ENCODE measurements around the gene ACCS.

Gene ACCS

GRCh38 chr11:44082645-44083044, 16.6 kb downstream of the ACCS start:
- H4K20me1 ChIP-seq (ENCODE audit: insufficient read depth): no peaks in the 10 kb centered on the region
- no peaks in the 10 kb centered on the region for H3K36me3 ChIP-seq (ENCODE audit: insufficient read depth)
- no peaks in the 10 kb centered on the region for H3K79me2 ChIP-seq (ENCODE audit: insufficient read depth, low read depth)
- H3K27me3 ChIP-seq (ENCODE audit: insufficient read depth, low read depth): no peaks in the 10 kb centered on the region
- H2AFZ ChIP-seq (ENCODE audit: low read depth): no peak overlapping the region
- no peak overlapping the region for H3K4me3 ChIP-seq (IDR thresholded peaks at IDR 0.05; ENCODE audit: insufficient read depth, low read depth, low read length)
- TF ChIP-seq CTCF (conservative IDR thresholded peaks at IDR 0.05; ENCODE audit: low read depth, low read length): no peak
- H3K27ac ChIP-seq: no peak overlapping the region
- no peak overlapping the region for H3K4me2 ChIP-seq
- H3K9ac ChIP-seq: no peak overlapping the region
- H3K4me1 ChIP-seq (ENCODE audit: low read depth, poor library complexity, severe bottlenecking): no peaks in the 10 kb centered on the region

GRCh38 chr11:44083433-44083832, 17.4 kb downstream of the ACCS start:
- Histone ChIP-seq H3K27ac (no peak overlapping the region), H3K27me3 (ENCODE audit: insufficient read depth, low read depth) (no peaks in the 10 kb centered on the region), H3K36me3 (ENCODE audit: insufficient read depth) (no peaks in the 10 kb centered on the region), H3K4me2 (no peak overlapping the region), H3K9ac (no peak overlapping the region), H3K79me2 (ENCODE audit: insufficient read depth, low read depth) (no peaks in the 10 kb centered on the region), H4K20me1 (ENCODE audit: insufficient read depth) (no peaks in the 10 kb centered on the region), H3K4me3 (IDR thresholded peaks at IDR 0.05; ENCODE audit: insufficient read depth, low read depth, low read length) (no peak overlapping the region), H2AFZ (ENCODE audit: low read depth) (no peak overlapping the region), H3K4me1 (ENCODE audit: low read depth, poor library complexity, severe bottlenecking) (no peaks in the 10 kb centered on the region)
- no peak for TF ChIP-seq CTCF (conservative IDR thresholded peaks at IDR 0.05; ENCODE audit: low read depth, low read length)

DNA sequence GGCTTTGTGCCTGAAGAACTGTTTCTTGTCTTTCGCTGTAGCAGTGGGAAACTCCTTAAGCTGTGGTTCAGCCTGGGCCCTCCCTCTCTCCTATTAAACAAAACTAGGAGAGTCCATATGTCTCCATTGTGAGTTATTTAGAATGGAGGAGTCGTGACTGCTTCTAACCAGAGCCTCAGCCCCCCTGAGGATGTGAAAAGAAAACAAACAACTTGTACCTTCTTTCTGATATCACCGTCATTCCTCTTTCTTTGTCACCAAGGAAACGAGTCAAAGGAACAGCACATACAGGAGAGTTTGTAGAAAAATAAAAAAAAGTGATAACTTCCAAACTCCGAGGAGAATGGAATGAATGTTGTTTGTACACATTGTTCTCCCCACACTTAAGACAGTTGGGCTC, 17.8 kb downstream of the ACCS start:
- no peaks in the 10 kb centered on the region for H3K36me3 ChIP-seq (ENCODE audit: insufficient read depth)
- no peak overlapping the region for H2AFZ ChIP-seq (ENCODE audit: low read depth)
- H3K27me3 ChIP-seq (ENCODE audit: insufficient read depth, low read depth): no peaks in the 10 kb centered on the region
- H4K20me1 ChIP-seq (ENCODE audit: insufficient read depth): no peaks in the 10 kb centered on the region
- no peak overlapping the region for H3K27ac ChIP-seq
- no peaks in the 10 kb centered on the region for H3K4me1 ChIP-seq (ENCODE audit: low read depth, poor library complexity, severe bottlenecking)
- no peak overlapping the region for H3K9ac ChIP-seq
- no peak overlapping the region for H3K4me2 ChIP-seq
- no peaks in the 10 kb centered on the region for H3K79me2 ChIP-seq (ENCODE audit: insufficient read depth, low read depth)
- no peak for TF ChIP-seq CTCF (conservative IDR thresholded peaks at IDR 0.05; ENCODE audit: low read depth, low read length)
- no peak overlapping the region for H3K4me3 ChIP-seq (IDR thresholded peaks at IDR 0.05; ENCODE audit: insufficient read depth, low read depth, low read length)

DNA sequence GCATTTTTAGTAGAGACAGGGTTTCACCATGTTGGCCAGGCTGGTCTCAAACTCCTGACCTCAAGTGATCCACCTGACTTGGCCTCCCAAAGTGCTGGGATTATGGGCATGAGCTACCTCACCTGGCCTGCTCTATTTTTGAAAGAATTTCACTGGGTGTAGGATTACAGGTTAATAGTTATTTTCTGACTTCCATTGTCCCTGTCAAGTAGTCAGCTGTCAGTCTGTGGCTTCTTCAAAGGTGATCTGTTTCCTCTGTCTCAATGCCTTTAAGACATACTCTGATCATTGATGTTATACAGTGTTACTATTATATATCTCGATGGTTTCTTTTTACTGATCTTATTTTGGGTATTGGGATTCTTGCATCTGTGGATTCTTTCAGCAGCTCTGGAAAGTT, 19.3 kb downstream of the ACCS start:
- Histone ChIP-seq H3K4me2 (no peak overlapping the region), H3K27me3 (ENCODE audit: insufficient read depth, low read depth) (no peaks in the 10 kb centered on the region), H3K9ac (no peak overlapping the region), H3K79me2 (ENCODE audit: insufficient read depth, low read depth) (no peaks in the 10 kb centered on the region), H2AFZ (ENCODE audit: low read depth) (no peak overlapping the region), H4K20me1 (ENCODE audit: insufficient read depth) (no peaks in the 10 kb centered on the region), H3K4me3 (IDR thresholded peaks at IDR 0.05; ENCODE audit: insufficient read depth, low read depth, low read length) (no peak overlapping the region), H3K27ac (no peak overlapping the region), H3K36me3 (ENCODE audit: insufficient read depth) (no peaks in the 10 kb centered on the region), H3K4me1 (ENCODE audit: low read depth, poor library complexity, severe bottlenecking) (no peaks in the 10 kb centered on the region)
- TF ChIP-seq CTCF (conservative IDR thresholded peaks at IDR 0.05; ENCODE audit: low read depth, low read length): no peak

DNA sequence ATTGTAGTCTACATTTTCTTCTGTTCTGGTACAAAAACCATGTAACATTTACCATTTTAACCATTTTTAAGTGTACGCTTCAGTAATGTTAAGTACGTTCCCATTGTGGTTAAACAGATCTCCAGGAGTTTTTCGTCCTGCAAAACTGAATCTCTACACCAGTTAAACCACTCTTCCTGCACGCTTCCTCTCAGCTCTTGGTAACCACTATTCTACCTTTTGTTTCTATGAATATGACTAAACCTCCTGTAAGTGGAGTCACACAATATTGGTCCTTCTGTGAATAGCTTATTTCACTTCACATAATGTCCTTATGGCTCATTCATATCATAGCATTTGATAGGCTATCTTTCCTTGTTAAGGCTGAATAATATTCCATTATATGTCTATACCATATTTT, 22.3 kb downstream of the ACCS start:
- no peak overlapping the region for H3K4me3 ChIP-seq (IDR thresholded peaks at IDR 0.05; ENCODE audit: insufficient read depth, low read depth, low read length)
- no peaks in the 10 kb centered on the region for H3K4me1 ChIP-seq (ENCODE audit: low read depth, poor library complexity, severe bottlenecking)
- H3K36me3 ChIP-seq (ENCODE audit: insufficient read depth): no peaks in the 10 kb centered on the region
- H3K9ac ChIP-seq: no peak overlapping the region
- no peaks in the 10 kb centered on the region for H3K79me2 ChIP-seq (ENCODE audit: insufficient read depth, low read depth)
- H3K27me3 ChIP-seq (ENCODE audit: insufficient read depth, low read depth): no peaks in the 10 kb centered on the region
- no peak overlapping the region for H3K4me2 ChIP-seq
- TF ChIP-seq CTCF (conservative IDR thresholded peaks at IDR 0.05; ENCODE audit: low read depth, low read length): no peak
- H2AFZ ChIP-seq (ENCODE audit: low read depth): no peak overlapping the region
- no peak overlapping the region for H3K27ac ChIP-seq
- no peaks in the 10 kb centered on the region for H4K20me1 ChIP-seq (ENCODE audit: insufficient read depth)

All from KMS-11 (cell line).